Measurements from ENCODE around the gene EZH2.

The EZH2 gene

GRCh38 chr7:148862481-148862880, 21.6 kb downstream of the EZH2 start:
- no peak for DNase-seq (ENCODE audit: low spot score in 2 of 2)
- 0 out of 2 replicates have a peak, but pooled peaks cover 1% of the 10 kb centered on the region for H3K9me3 ChIP-seq
- H3K27me3 ChIP-seq (ENCODE audit: low read depth), result no peaks in the 10 kb centered on the region
- in situ Hi-C loops (cut with MboI; ENCODE audit: low sequenced_read_pairs), result no loop called here
- H3K4me1 ChIP-seq, result peaks cover 14% of the 10 kb centered on the region
- no peaks in the 10 kb centered on the region for H3K36me3 ChIP-seq (replicated peaks)
- H3K4me3 ChIP-seq, result no peak overlapping the region

GRCh38 chr7:148858489-148858888, 25.6 kb downstream of the EZH2 start:
- H3K36me3 ChIP-seq (replicated peaks), result no peaks in the 10 kb centered on the region
- DNase-seq (ENCODE audit: low spot score in 2 of 2), result no peak
- in situ Hi-C loops (cut with MboI; ENCODE audit: low sequenced_read_pairs), result no loop called here
- H3K9me3 ChIP-seq, result no peaks in the 10 kb centered on the region
- peaks cover 11% of the 10 kb centered on the region for H3K4me1 ChIP-seq
- H3K27me3 ChIP-seq (ENCODE audit: low read depth), result no peaks in the 10 kb centered on the region
- H3K4me3 ChIP-seq, result no peak overlapping the region

GRCh38 chr7:148856891-148857290, 27.2 kb downstream of the EZH2 start:
- Histone ChIP-seq H3K27me3 (ENCODE audit: low read depth) (no peaks in the 10 kb centered on the region), H3K4me1 (peaks cover 11% of the 10 kb centered on the region), H3K9me3 (no peaks in the 10 kb centered on the region; the same call in 1 of the 2 replicates), H3K4me3 (no peak overlapping the region), H3K36me3 (replicated peaks) (no peaks in the 10 kb centered on the region)
- in situ Hi-C loops (cut with MboI; ENCODE audit: low sequenced_read_pairs), result no loop called here
- DNase-seq (ENCODE audit: low spot score in 2 of 2), result no peak

- Histone ChIP-seq H3K36me3 (replicated peaks) (no peaks in the 10 kb centered on the region), H3K4me1 (peaks cover 13% of the 10 kb centered on the region), H3K4me3 (no peak overlapping the region), H3K9me3 (no peaks in the 10 kb centered on the region; the same call in 1 of the 2 replicates), H3K27me3 (ENCODE audit: low read depth) (no peaks in the 10 kb centered on the region)
- no peak for DNase-seq (ENCODE audit: low spot score in 2 of 2)
- in situ Hi-C loops (cut with MboI; ENCODE audit: low sequenced_read_pairs), result no loop called here
These were observed 27.6 kb downstream of the EZH2 start for GRCh38 chr7:148856578-148856881.

GRCh38 chr7:148854983-148855382, 29.1 kb downstream of the EZH2 start:
- no peaks in the 10 kb centered on the region; the same call in 1 of the 2 replicates for H3K9me3 ChIP-seq
- no peaks in the 10 kb centered on the region for H3K36me3 ChIP-seq (replicated peaks)
- in situ Hi-C loops (cut with MboI; ENCODE audit: low sequenced_read_pairs), result no loop called here
- H3K4me3 ChIP-seq, result no peak overlapping the region
- H3K27me3 ChIP-seq (ENCODE audit: low read depth), result no peaks in the 10 kb centered on the region
- no peak for DNase-seq (ENCODE audit: low spot score in 2 of 2)
- peaks cover 17% of the 10 kb centered on the region for H3K4me1 ChIP-seq

- H3K4me3 ChIP-seq, result no peak overlapping the region
- no peaks in the 10 kb centered on the region; the same call in 1 of the 2 replicates for H3K9me3 ChIP-seq
- peaks cover 43% of the 10 kb centered on the region for H3K4me1 ChIP-seq
- no peaks in the 10 kb centered on the region for H3K27me3 ChIP-seq (ENCODE audit: low read depth)
- in situ Hi-C loops (cut with MboI; ENCODE audit: low sequenced_read_pairs), result no loop called here
- no peaks in the 10 kb centered on the region for H3K36me3 ChIP-seq (replicated peaks)
- no peak for DNase-seq (ENCODE audit: low spot score in 2 of 2)
These were observed 31.8 kb downstream of the EZH2 start for GRCh38 chr7:148852272-148852671.

GRCh38 chr7:148850564-148850963, 33.5 kb downstream of the EZH2 start:
- no peak overlapping the region for H3K4me3 ChIP-seq
- H3K4me1 ChIP-seq, result peaks cover 44% of the 10 kb centered on the region
- in situ Hi-C loops (cut with MboI; ENCODE audit: low sequenced_read_pairs), result no loop called here

GRCh38 chr7:148849393-148850098, 34.5 kb downstream of the EZH2 start:
- Histone ChIP-seq H3K4me3 (no peak overlapping the region), H3K4me1 (peaks cover 44% of the 10 kb centered on the region), H3K9me3 (no peaks in the 10 kb centered on the region; the same call in 1 of the 2 replicates), H3K27me3 (ENCODE audit: low read depth) (no peaks in the 10 kb centered on the region), H3K36me3 (replicated peaks) (no peaks in the 10 kb centered on the region; the same call in none of the 2 replicates)
- no peak for DNase-seq (ENCODE audit: low spot score in 2 of 2)
- in situ Hi-C loops (cut with MboI; ENCODE audit: low sequenced_read_pairs), result no loop called here

More at GRCh38 chr7:148850564-148850963, 33.5 kb downstream of the EZH2 start:
- Histone ChIP-seq H3K36me3 (replicated peaks) (no peaks in the 10 kb centered on the region; the same call in 1 of the 2 replicates), H3K27me3 (ENCODE audit: low read depth) (no peaks in the 10 kb centered on the region), H3K9me3 (no peaks in the 10 kb centered on the region; the same call in 1 of the 2 replicates)
- DNase-seq (ENCODE audit: low spot score in 2 of 2), result no peak

GRCh38 chr7:148847815-148848734, 36.0 kb downstream of the EZH2 start:
- in situ Hi-C loops (cut with MboI; ENCODE audit: low sequenced_read_pairs), result no loop called here
- DNase-seq (ENCODE audit: low spot score in 2 of 2), result no peak
- peaks cover 7% of the 10 kb centered on the region for H3K36me3 ChIP-seq (replicated peaks)
- no peaks in the 10 kb centered on the region for H3K27me3 ChIP-seq (ENCODE audit: low read depth)
- no peak overlapping the region for H3K4me3 ChIP-seq
- no peaks in the 10 kb centered on the region; the same call in 1 of the 2 replicates for H3K9me3 ChIP-seq
- H3K4me1 ChIP-seq, result peaks cover 44% of the 10 kb centered on the region

GRCh38 chr7:148838905-148839304, 45.2 kb downstream of the EZH2 start:
- no peaks in the 10 kb centered on the region for H3K4me1 ChIP-seq
- in situ Hi-C loops (cut with MboI; ENCODE audit: low sequenced_read_pairs), result no loop called here
- no peak for DNase-seq (ENCODE audit: low spot score in 2 of 2)
- H3K4me3 ChIP-seq, result no peak overlapping the region
- no peaks in the 10 kb centered on the region for H3K9me3 ChIP-seq
- H3K27me3 ChIP-seq (ENCODE audit: low read depth), result no peaks in the 10 kb centered on the region
- peaks cover 4% of the 10 kb centered on the region for H3K36me3 ChIP-seq (replicated peaks)

GRCh38 chr7:148835854-148836253, 48.2 kb downstream of the EZH2 start:
- H3K4me1 ChIP-seq, result peaks cover 8% of the 10 kb centered on the region
- in situ Hi-C loops (cut with MboI; ENCODE audit: low sequenced_read_pairs), result no loop called here
- no peaks in the 10 kb centered on the region for H3K27me3 ChIP-seq (ENCODE audit: low read depth)
- H3K36me3 ChIP-seq (replicated peaks), result peaks cover 3% of the 10 kb centered on the region
- no peak overlapping the region for H3K4me3 ChIP-seq
- DNase-seq (ENCODE audit: low spot score in 2 of 2), result no peak
- H3K9me3 ChIP-seq, result no peaks in the 10 kb centered on the region

- peaks cover 8% of the 10 kb centered on the region for H3K4me1 ChIP-seq
- in situ Hi-C loops (cut with MboI; ENCODE audit: low sequenced_read_pairs), result no loop called here
- no peak overlapping the region for H3K4me3 ChIP-seq
- no peak for DNase-seq (ENCODE audit: low spot score in 2 of 2)
- H3K27me3 ChIP-seq (ENCODE audit: low read depth), result no peaks in the 10 kb centered on the region
- peaks cover 6% of the 10 kb centered on the region for H3K36me3 ChIP-seq (replicated peaks)
- no peaks in the 10 kb centered on the region for H3K9me3 ChIP-seq
These were observed 49.5 kb downstream of the EZH2 start for GRCh38 chr7:148834605-148835004.

- H3K36me3 ChIP-seq (replicated peaks), result peaks cover 25% of the 10 kb centered on the region
- in situ Hi-C loops (cut with MboI; ENCODE audit: low sequenced_read_pairs), result no loop called here
- no peak for DNase-seq (ENCODE audit: low spot score in 2 of 2)
These were observed 52.3 kb downstream of the EZH2 start for GRCh38 chr7:148831782-148832181.

More at GRCh38 chr7:148831782-148832181, 52.3 kb downstream of the EZH2 start:
- Histone ChIP-seq H3K9me3 (no peaks in the 10 kb centered on the region), H3K27me3 (ENCODE audit: low read depth) (no peaks in the 10 kb centered on the region), H3K4me1 (peaks cover 8% of the 10 kb centered on the region), H3K4me3 (no peak overlapping the region)
